IMR-90 (cell line): ENCODE data around the gene AHNAK2.

ENCODE experiments used
- BHLHE40 ChIP-seq: fragments of 150-350 bp; IDR thresholded peaks from 2 replicates; pipeline ENCODE4 v1.6.1; 2016; ENCODE audit warnings: mild to moderate bottlenecking, low read depth, low read length
- CEBPB ChIP-seq: IDR thresholded peaks from 2 replicates; pipeline ENCODE4 v1.6.1; 2012; ENCODE audit warnings: low read depth, low read length, improper control_type of control experiment
- CTCF ChIP-seq: conservative IDR thresholded peaks from 2 replicates; pipeline ENCODE4 v1.5.1; 2012; ENCODE audit warnings: mild to moderate bottlenecking, low read depth, low read length, improper control_type of control experiment
- ELK1 ChIP-seq: fragments of 150-350 bp; IDR thresholded peaks from 2 replicates; pipeline ENCODE4 v1.6.1; 2016; ENCODE audit warnings: low read depth, mild to moderate bottlenecking, low read length, moderate library complexity, borderline replicate concordance
- POLR2A ChIP-seq: IDR thresholded peaks from 2 replicates; pipeline ENCODE4 v1.6.1; 2012; ENCODE audit warnings: mild to moderate bottlenecking, low read depth, low read length
- RAD21 ChIP-seq: IDR thresholded peaks from 2 replicates; pipeline ENCODE4 v1.6.1; 2012; ENCODE audit warnings: low read length, improper control_type of control experiment
- SMC3 ChIP-seq: fragments of 150-350 bp; IDR thresholded peaks from 2 replicates; pipeline ENCODE4 v1.6.1; 2016; ENCODE audit warnings: low read depth, mild to moderate bottlenecking, antibody characterized with exemption, low read length, moderate library complexity

- TF ChIP-seq CEBPB, result no peak
- no peak for TF ChIP-seq CTCF
- no peak for TF ChIP-seq ELK1
- no peak for TF ChIP-seq BHLHE40
- no peak for TF ChIP-seq POLR2A
- no peak for TF ChIP-seq RAD21
- TF ChIP-seq SMC3, result no peak
These were observed 13.7 kb upstream of the AHNAK2 start for GRCh38 chr14:104991896-104992230.
